Liver (tissue), 9 donors: ENCODE measurements around the gene GHR. TPM values are rescaled to one million over a fixed set of nuclear protein-coding genes. Genes with fewer than 3 reads are reported as not detected.

Source experiments
- DNase-seq: peaks from one replicate; pipeline ENCODE4 v3.0.0-alpha.2; 2017; ENCODE audit warnings: low spot score
- H3K27ac ChIP-seq, 2 donors: one replicate each; pipeline ENCODE4 v1.7.0; 2013; ENCODE audit warnings: inconsistent platforms in 2 of 2, low read length in 2 of 2, control low read depth in 1 of 2, low read depth in 1 of 2, mild to moderate bottlenecking in 1 of 2
- H3K27me3 ChIP-seq, 4 donors: one replicate each; pipeline versions ENCODE4 v1.6.1 to v1.7.0; 2013; ENCODE audit warnings: low read length in 3 of 4, inconsistent platforms in 1 of 4, mild to moderate bottlenecking in 1 of 4, moderate library complexity in 1 of 4; ENCODE audit not compliant: control insufficient read depth in 4 of 4, insufficient read depth in 4 of 4
- H3K36me3 ChIP-seq, 4 donors: one replicate each; pipeline versions ENCODE4 v1.6.1 to v1.7.0; 2013; ENCODE audit warnings: low read length in 3 of 4, mild to moderate bottlenecking in 3 of 4, low read depth in 1 of 4, moderate library complexity in 1 of 4; ENCODE audit not compliant: control insufficient read depth in 4 of 4, insufficient read depth in 3 of 4
- H3K4me1 ChIP-seq, 4 donors: one replicate each; pipeline versions ENCODE4 v1.6.1 to v1.7.0; 2013; ENCODE audit warnings: low read length in 3 of 4, mild to moderate bottlenecking in 3 of 4, moderate library complexity in 1 of 4; ENCODE audit not compliant: control insufficient read depth in 4 of 4, insufficient read depth in 4 of 4
- H3K4me3 ChIP-seq, 3 donors: one replicate each; pipeline versions ENCODE4 v1.6.1 to v1.7.0; 2013; ENCODE audit warnings: low read length in 3 of 3, control low read depth in 1 of 3, low read depth in 1 of 3, mild to moderate bottlenecking in 1 of 3
- H3K9ac ChIP-seq, 2 donors: one replicate each; pipeline ENCODE4 v1.7.0; 2013; ENCODE audit warnings: low read length in 2 of 2, mild to moderate bottlenecking in 2 of 2, moderate library complexity in 2 of 2, control low read depth in 1 of 2, low read depth in 1 of 2
- H3K9me3 ChIP-seq, 4 donors: one replicate each; pipeline versions ENCODE4 v1.6.1 to v1.7.0; 2013; ENCODE audit warnings: low read length in 3 of 4; ENCODE audit not compliant: control insufficient read depth in 4 of 4
- EGR1 ChIP-seq, 2 donors: IDR thresholded peaks; 2 replicates each; pipeline ENCODE4 v1.6.1; 2016 to 2018; ENCODE audit warnings: antibody characterized with exemption in 2 of 2, low read depth in 2 of 2
- FOXA1 ChIP-seq: IDR thresholded peaks from 2 replicates; pipeline ENCODE4 v1.6.1; 2016; ENCODE audit warnings: antibody characterized with exemption
- FOXA2 ChIP-seq: IDR thresholded peaks from 2 replicates; pipeline ENCODE4 v1.6.1; 2016; ENCODE audit warnings: antibody characterized with exemption
- GABPA ChIP-seq, 2 donors: IDR thresholded peaks in 1 of 2; conservative IDR thresholded peaks in 1 of 2; 2 replicates each; pipeline ENCODE4 v1.6.1; 2016; ENCODE audit warnings: antibody characterized with exemption in 2 of 2, mild to moderate bottlenecking in 1 of 2, moderate library complexity in 1 of 2
- HNF4A ChIP-seq, 2 donors: conservative IDR thresholded peaks; 2 replicates each; pipeline ENCODE4 v1.6.1; 2016; ENCODE audit warnings: antibody characterized with exemption in 2 of 2, mild to moderate bottlenecking in 2 of 2
- HNF4G ChIP-seq: IDR thresholded peaks from 2 replicates; pipeline ENCODE4 v1.6.1; 2016; ENCODE audit warnings: antibody characterized with exemption
- JUND ChIP-seq, 2 donors: IDR thresholded peaks; 2 replicates each; pipeline ENCODE4 v1.6.1; 2016; ENCODE audit warnings: antibody characterized with exemption in 2 of 2
- NR2F2 ChIP-seq: IDR thresholded peaks from 2 replicates; pipeline ENCODE4 v1.6.1; 2016; ENCODE audit warnings: antibody characterized with exemption
- RAD21 ChIP-seq, 2 donors: IDR thresholded peaks; 2 replicates each; pipeline ENCODE4 v1.6.1; 2016; ENCODE audit warnings: antibody characterized with exemption in 2 of 2, mild to moderate bottlenecking in 2 of 2
- RXRA ChIP-seq, 2 donors: IDR thresholded peaks; 2 replicates each; pipeline ENCODE4 v1.6.1; 2017 to 2018; ENCODE audit warnings: antibody characterized with exemption in 2 of 2, mild to moderate bottlenecking in 1 of 2
- SP1 ChIP-seq: IDR thresholded peaks from 2 replicates; pipeline ENCODE4 v1.6.1; 2018; ENCODE audit warnings: antibody characterized with exemption, mild to moderate bottlenecking
- TAF1 ChIP-seq: conservative IDR thresholded peaks from 2 replicates; pipeline ENCODE4 v1.6.1; 2016; ENCODE audit warnings: antibody characterized with exemption, mild to moderate bottlenecking
- YY1 ChIP-seq: IDR thresholded peaks from 2 replicates; pipeline ENCODE4 v1.6.1; 2016; ENCODE audit warnings: antibody characterized with exemption, mild to moderate bottlenecking
- WGBS: extraction: QIAGEN DNeasy Blood & Tissue Kit; methylation state at CpG from one replicate; pipeline ENCODE4 v1.1.7; 2013; 5-methylcytosine and 5-hydroxymethylcytosine counted together
- polyA plus RNA-seq, 2 donors: library from polyadenylated mRNA; stranded (reverse) in 1 of 2; unstranded in 1 of 2; fragments of 200-250 nt in 1 of 2; fragments of >200 nt in 1 of 2; fragmentation: Nextera tagmentation in 1 of 2; extraction: Ambion mirVana in 1 of 2; gene quantifications; one replicate each; pipeline versions ENCODE4 v1.2.1 to v1.2.3, GENCODE V29; 2013 to 2015
- total RNA-seq, 2 donors: library from RNA; depleted of rRNA; stranded (reverse); fragments of >200 nt; gene quantifications; one replicate each; pipeline ENCODE4 v1.2.3, GENCODE V29; 2014
- TF ChIP-seq, protein P1 (sequence below): IDR thresholded peaks from 2 replicates; pipeline ENCODE4 v1.6.1; 2016; ENCODE audit warnings: antibody characterized with exemption
- TF ChIP-seq, protein P2 (sequence below): fragments of 150-350 bp; IDR thresholded peaks from 2 replicates; pipeline ENCODE4 v1.5.1; 2017; ENCODE audit warnings: improper control_type of control experiment, low read depth, low read length; ENCODE audit not compliant: missing input control
- TF ChIP-seq, protein P3 (sequence below): IDR thresholded peaks from 2 replicates; pipeline ENCODE4 v1.6.1; 2016; ENCODE audit warnings: antibody characterized with exemption, mild to moderate bottlenecking
- TF ChIP-seq, protein P4 (sequence below): IDR thresholded peaks from 2 replicates; pipeline ENCODE4 v1.6.1; 2016; ENCODE audit warnings: antibody characterized with exemption
- TF ChIP-seq, protein P5 (sequence below): IDR thresholded peaks from 2 replicates; pipeline ENCODE4 v1.6.1; 2016; ENCODE audit warnings: antibody characterized with exemption
- donor health status: healthy.
- donor health status: healthy.
- donor health status: healthy.
- donor health status: healthy.
- donor health status: healthy.

GHR gene
- total and polyA plus RNA-seq, 4 donors, result 6.6 to 104 (median 20.9) TPM

DNA sequence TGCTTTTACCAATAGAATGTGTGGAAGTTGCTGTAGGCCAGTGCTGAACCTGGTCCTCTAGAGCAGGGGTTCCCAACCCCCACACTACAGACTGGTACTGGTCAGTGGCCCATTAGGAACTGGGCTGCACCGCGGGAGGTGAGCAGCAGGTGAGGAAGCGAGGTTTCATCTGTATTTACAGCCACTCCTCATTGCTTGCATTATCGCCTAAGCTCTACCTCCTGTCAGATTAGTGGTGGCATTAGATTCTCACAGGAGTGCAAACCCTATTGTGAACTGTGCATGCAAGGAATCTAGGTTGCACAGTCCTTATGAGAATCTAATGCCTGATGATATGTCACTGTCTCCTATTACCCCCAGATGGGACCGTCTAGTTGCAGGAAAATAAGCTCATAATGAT, 327.3 kb downstream of the GHR start:
- H3K27ac ChIP-seq, result no peak overlapping the region
- WGBS, result 96% methylated on average over 5 of the region's 5 CpGs
- no peak overlapping the region for H3K4me3 ChIP-seq
- TF ChIP-seq, protein P1, sequence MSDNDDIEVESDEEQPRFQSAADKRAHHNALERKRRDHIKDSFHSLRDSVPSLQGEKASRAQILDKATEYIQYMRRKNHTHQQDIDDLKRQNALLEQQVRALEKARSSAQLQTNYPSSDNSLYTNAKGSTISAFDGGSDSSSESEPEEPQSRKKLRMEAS, result no peak
- TF ChIP-seq, protein P2, sequence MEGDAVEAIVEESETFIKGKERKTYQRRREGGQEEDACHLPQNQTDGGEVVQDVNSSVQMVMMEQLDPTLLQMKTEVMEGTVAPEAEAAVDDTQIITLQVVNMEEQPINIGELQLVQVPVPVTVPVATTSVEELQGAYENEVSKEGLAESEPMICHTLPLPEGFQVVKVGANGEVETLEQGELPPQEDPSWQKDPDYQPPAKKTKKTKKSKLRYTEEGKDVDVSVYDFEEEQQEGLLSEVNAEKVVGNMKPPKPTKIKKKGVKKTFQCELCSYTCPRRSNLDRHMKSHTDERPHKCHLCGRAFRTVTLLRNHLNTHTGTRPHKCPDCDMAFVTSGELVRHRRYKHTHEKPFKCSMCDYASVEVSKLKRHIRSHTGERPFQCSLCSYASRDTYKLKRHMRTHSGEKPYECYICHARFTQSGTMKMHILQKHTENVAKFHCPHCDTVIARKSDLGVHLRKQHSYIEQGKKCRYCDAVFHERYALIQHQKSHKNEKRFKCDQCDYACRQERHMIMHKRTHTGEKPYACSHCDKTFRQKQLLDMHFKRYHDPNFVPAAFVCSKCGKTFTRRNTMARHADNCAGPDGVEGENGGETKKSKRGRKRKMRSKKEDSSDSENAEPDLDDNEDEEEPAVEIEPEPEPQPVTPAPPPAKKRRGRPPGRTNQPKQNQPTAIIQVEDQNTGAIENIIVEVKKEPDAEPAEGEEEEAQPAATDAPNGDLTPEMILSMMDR, result no peak
- TF ChIP-seq, protein P3, sequence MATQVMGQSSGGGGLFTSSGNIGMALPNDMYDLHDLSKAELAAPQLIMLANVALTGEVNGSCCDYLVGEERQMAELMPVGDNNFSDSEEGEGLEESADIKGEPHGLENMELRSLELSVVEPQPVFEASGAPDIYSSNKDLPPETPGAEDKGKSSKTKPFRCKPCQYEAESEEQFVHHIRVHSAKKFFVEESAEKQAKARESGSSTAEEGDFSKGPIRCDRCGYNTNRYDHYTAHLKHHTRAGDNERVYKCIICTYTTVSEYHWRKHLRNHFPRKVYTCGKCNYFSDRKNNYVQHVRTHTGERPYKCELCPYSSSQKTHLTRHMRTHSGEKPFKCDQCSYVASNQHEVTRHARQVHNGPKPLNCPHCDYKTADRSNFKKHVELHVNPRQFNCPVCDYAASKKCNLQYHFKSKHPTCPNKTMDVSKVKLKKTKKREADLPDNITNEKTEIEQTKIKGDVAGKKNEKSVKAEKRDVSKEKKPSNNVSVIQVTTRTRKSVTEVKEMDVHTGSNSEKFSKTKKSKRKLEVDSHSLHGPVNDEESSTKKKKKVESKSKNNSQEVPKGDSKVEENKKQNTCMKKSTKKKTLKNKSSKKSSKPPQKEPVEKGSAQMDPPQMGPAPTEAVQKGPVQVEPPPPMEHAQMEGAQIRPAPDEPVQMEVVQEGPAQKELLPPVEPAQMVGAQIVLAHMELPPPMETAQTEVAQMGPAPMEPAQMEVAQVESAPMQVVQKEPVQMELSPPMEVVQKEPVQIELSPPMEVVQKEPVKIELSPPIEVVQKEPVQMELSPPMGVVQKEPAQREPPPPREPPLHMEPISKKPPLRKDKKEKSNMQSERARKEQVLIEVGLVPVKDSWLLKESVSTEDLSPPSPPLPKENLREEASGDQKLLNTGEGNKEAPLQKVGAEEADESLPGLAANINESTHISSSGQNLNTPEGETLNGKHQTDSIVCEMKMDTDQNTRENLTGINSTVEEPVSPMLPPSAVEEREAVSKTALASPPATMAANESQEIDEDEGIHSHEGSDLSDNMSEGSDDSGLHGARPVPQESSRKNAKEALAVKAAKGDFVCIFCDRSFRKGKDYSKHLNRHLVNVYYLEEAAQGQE, result no peak
- no peak for TF ChIP-seq HNF4G
- TF ChIP-seq RAD21 (IDR thresholded peaks at IDR 0.05), result no peak
- TF ChIP-seq, protein P4, sequence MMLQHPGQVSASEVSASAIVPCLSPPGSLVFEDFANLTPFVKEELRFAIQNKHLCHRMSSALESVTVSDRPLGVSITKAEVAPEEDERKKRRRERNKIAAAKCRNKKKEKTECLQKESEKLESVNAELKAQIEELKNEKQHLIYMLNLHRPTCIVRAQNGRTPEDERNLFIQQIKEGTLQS, result no peak
- no peak for TF ChIP-seq HNF4A (conservative IDR thresholded peaks at IDR 0.05)
- no peak for TF ChIP-seq SP1
- no peak for TF ChIP-seq NR2F2
- no peak for TF ChIP-seq FOXA2
- TF ChIP-seq, protein P5, sequence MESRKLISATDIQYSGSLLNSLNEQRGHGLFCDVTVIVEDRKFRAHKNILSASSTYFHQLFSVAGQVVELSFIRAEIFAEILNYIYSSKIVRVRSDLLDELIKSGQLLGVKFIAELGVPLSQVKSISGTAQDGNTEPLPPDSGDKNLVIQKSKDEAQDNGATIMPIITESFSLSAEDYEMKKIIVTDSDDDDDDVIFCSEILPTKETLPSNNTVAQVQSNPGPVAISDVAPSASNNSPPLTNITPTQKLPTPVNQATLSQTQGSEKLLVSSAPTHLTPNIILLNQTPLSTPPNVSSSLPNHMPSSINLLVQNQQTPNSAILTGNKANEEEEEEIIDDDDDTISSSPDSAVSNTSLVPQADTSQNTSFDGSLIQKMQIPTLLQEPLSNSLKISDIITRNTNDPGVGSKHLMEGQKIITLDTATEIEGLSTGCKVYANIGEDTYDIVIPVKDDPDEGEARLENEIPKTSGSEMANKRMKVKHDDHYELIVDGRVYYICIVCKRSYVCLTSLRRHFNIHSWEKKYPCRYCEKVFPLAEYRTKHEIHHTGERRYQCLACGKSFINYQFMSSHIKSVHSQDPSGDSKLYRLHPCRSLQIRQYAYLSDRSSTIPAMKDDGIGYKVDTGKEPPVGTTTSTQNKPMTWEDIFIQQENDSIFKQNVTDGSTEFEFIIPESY, result no peak
- no peak for TF ChIP-seq GABPA (IDR thresholded peaks at IDR 0.05 in 1 of 2, conservative IDR thresholded peaks at IDR 0.05 in 1 of 2)
- TF ChIP-seq RXRA (IDR thresholded peaks at IDR 0.05), result no peak
- TF ChIP-seq YY1, result no peak
- TF ChIP-seq TAF1, result no peak
- TF ChIP-seq JUND (IDR thresholded peaks at IDR 0.05), result no peak
- TF ChIP-seq FOXA1, result no peak
- no peak for TF ChIP-seq EGR1 (IDR thresholded peaks at IDR 0.05; ENCODE audit: low read depth in 2 of 2)
- no peak overlapping the region for H3K9ac ChIP-seq
- H3K9me3 ChIP-seq, result no peaks in the 10 kb centered on the region
- H3K27me3 ChIP-seq, result no peaks in the 10 kb centered on the region
- no peaks in the 10 kb centered on the region for H3K4me1 ChIP-seq
- DNase-seq, result no peak
- no peaks in the 10 kb centered on the region for H3K36me3 ChIP-seq
